Astrocyte of the spinal cord (primary cell): ENCODE measurements around the gene SBDS.

Source experiments
- DNase-seq: peaks from one replicate; pipeline ENCODE4 v3.0.0; 2011; ENCODE audit warnings: low read depth, low spot score
- H3K4me3 ChIP-seq: 2 replicates; pipeline ENCODE4 v1.5.1; 2011; ENCODE audit warnings: low read depth, mild to moderate bottlenecking, low read length, moderate library complexity
- CTCF ChIP-seq: IDR thresholded peaks from 2 replicates; pipeline ENCODE4 v1.5.1; 2012; ENCODE audit warnings: low read depth, mild to moderate bottlenecking, low read length, inconsistent platforms
- in situ Hi-C: cut with HindIII; loops from 2 replicates; pipeline ENCODE4 v1.10.0; 2017; ENCODE audit warnings: low sequenced_read_pairs

SBDS gene

GRCh38 chr7:66946545-66946944, 48.8 kb downstream of the SBDS start:
- in situ Hi-C loops, result no loop called here
- H3K4me3 ChIP-seq, result no peak overlapping the region
- DNase-seq, result no peak
- TF ChIP-seq CTCF, result no peak

DNA sequence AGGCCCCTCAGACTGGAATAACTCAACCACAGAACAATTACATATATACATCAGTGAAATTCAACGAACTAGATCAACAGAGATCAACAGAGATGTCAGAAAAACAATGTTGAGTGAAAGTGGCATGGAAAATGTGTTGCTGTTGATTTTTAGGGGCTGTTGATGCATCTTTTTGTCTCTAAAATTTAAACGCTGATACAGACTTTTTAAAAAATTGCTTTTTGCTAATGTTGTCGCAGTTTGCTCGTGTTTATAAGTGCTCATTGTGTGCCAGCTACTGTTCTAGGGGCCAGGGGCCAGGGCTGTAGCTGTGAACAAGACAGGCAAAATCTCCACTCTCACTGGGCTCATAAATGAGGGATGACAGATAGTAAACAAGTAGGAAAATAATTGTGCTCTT, 56.1 kb downstream of the SBDS start:
- no peak for TF ChIP-seq CTCF
- no peak for DNase-seq
- in situ Hi-C loops, result no loop called here
- no peak overlapping the region for H3K4me3 ChIP-seq

DNA sequence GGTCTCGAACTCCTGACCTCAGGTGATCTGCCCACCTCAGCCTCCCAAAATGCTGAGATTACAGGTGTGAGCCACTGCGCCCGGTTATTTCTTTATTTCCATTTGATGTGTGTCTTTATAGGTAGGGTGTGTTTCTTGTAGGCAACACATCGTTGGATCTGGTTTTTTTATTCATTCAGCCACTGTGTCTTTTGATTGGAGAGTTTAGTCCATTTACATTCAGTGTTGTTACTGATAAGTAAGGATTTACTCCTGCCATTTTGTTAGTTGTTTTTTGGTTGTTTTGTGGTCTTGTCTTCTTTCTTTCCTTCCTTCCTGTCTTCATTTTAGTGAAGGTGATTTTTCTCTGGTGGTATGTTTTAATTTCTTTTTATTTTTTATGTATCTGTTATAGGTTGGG, 57.4 kb downstream of the SBDS start:
- in situ Hi-C loops, result no loop called here
- no peak overlapping the region for H3K4me3 ChIP-seq
- DNase-seq, result no peak
- TF ChIP-seq CTCF, result no peak
